HEK293 (cell line): ENCODE results near the gene PUM2.

ENCODE experiments used
- AEBP2 ChIP-seq: fragments of 450-650 bp; formaldehyde crosslinking; IDR thresholded peaks from 2 replicates; pipeline ENCODE4 v1.5.1; 2016; ENCODE audit warnings: missing biosample characterization, missing genetic modification characterization, borderline replicate concordance
- KLF7 ChIP-seq: fragments of 450-650 bp; formaldehyde crosslinking; IDR thresholded peaks from 2 replicates; pipeline ENCODE4 v1.5.1; 2016; ENCODE audit warnings: missing biosample characterization, missing genetic modification characterization, borderline replicate concordance
- TCF7L2 ChIP-seq: IDR thresholded peaks from 2 replicates; pipeline ENCODE4 v1.6.1; 2011; ENCODE audit warnings: low read depth, mild to moderate bottlenecking, inconsistent platforms, low read length, moderate library complexity, borderline replicate concordance
- ZFP37 ChIP-seq: fragments of 450-650 bp; formaldehyde crosslinking; IDR thresholded peaks from 2 replicates; pipeline ENCODE4 v1.5.1; 2016; ENCODE audit warnings: missing biosample characterization, missing genetic modification characterization
- ZNF140 ChIP-seq: fragments of 450-650 bp; formaldehyde crosslinking; IDR thresholded peaks from 2 replicates; pipeline ENCODE4 v1.5.1; 2016; ENCODE audit warnings: missing biosample characterization, missing genetic modification characterization
- ZNF19 ChIP-seq: fragments of 450-650 bp; formaldehyde crosslinking; IDR thresholded peaks from 2 replicates; pipeline ENCODE4; 2016; ENCODE audit warnings: missing biosample characterization, missing genetic modification characterization, low read depth
- ZNF274 ChIP-seq, 2 experiments: fragments of 200-500 bp in 1 of 2; fragments of 450-650 bp in 1 of 2; sonication (Bioruptor generic) in 1 of 2; formaldehyde crosslinking in 1 of 2; IDR thresholded peaks; 2 replicates each; pipeline versions ENCODE4 v1.5.1 to v1.6.1; 2014 to 2016; ENCODE audit warnings: borderline replicate concordance in 1 of 2, inconsistent platforms in 1 of 2, low read length in 1 of 2, missing biosample characterization in 1 of 2, missing genetic modification characterization in 1 of 2
- ZNF580 ChIP-seq: fragments of 450-650 bp; formaldehyde crosslinking; IDR thresholded peaks from 2 replicates; pipeline ENCODE4 v1.5.1; 2016; ENCODE audit warnings: missing biosample characterization, missing genetic modification characterization
- TF ChIP-seq, protein P1 (sequence below): fragments of 450-650 bp; formaldehyde crosslinking; IDR thresholded peaks from 2 replicates; pipeline ENCODE4 v1.5.1; 2016; ENCODE audit warnings: missing biosample characterization, missing genetic modification characterization
- TF ChIP-seq, protein P2 (sequence below): fragments of 450-650 bp; formaldehyde crosslinking; IDR thresholded peaks from 2 replicates; pipeline ENCODE4 v1.5.1; 2016; ENCODE audit warnings: missing biosample characterization, missing genetic modification characterization, low read depth
- TF ChIP-seq, protein P3 (sequence below): sonication (generic); formaldehyde crosslinking; IDR thresholded peaks from 2 replicates; pipeline ENCODE4 v1.8.1; 2022; ENCODE audit warnings: mild to moderate bottlenecking, moderate library complexity, missing genetic modification reagents

GRCh38 chr2:20201671-20202070 lies 149.0 kb downstream of the PUM2 start:
- TF ChIP-seq, protein P1, sequence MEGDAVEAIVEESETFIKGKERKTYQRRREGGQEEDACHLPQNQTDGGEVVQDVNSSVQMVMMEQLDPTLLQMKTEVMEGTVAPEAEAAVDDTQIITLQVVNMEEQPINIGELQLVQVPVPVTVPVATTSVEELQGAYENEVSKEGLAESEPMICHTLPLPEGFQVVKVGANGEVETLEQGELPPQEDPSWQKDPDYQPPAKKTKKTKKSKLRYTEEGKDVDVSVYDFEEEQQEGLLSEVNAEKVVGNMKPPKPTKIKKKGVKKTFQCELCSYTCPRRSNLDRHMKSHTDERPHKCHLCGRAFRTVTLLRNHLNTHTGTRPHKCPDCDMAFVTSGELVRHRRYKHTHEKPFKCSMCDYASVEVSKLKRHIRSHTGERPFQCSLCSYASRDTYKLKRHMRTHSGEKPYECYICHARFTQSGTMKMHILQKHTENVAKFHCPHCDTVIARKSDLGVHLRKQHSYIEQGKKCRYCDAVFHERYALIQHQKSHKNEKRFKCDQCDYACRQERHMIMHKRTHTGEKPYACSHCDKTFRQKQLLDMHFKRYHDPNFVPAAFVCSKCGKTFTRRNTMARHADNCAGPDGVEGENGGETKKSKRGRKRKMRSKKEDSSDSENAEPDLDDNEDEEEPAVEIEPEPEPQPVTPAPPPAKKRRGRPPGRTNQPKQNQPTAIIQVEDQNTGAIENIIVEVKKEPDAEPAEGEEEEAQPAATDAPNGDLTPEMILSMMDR (tag by site-specific recombination), result no peak
- TF ChIP-seq TCF7L2 (no peak), KLF7 (tag by site-specific recombination) (no peak), ZNF580 (tag by site-specific recombination) (no peak), AEBP2 (tag by site-specific recombination) (no peak), ZFP37 (tag by site-specific recombination) (no peak), ZNF274 (IDR thresholded peaks at IDR 0.05; ENCODE audit: low read length) (no peak), ZNF274 (tag by site-specific recombination; IDR thresholded peaks at IDR 0.05; ENCODE audit: borderline replicate concordance) (no peak), ZNF140 (tag by site-specific recombination) (no peak), ZNF19 (no peak)
- TF ChIP-seq, protein P2, sequence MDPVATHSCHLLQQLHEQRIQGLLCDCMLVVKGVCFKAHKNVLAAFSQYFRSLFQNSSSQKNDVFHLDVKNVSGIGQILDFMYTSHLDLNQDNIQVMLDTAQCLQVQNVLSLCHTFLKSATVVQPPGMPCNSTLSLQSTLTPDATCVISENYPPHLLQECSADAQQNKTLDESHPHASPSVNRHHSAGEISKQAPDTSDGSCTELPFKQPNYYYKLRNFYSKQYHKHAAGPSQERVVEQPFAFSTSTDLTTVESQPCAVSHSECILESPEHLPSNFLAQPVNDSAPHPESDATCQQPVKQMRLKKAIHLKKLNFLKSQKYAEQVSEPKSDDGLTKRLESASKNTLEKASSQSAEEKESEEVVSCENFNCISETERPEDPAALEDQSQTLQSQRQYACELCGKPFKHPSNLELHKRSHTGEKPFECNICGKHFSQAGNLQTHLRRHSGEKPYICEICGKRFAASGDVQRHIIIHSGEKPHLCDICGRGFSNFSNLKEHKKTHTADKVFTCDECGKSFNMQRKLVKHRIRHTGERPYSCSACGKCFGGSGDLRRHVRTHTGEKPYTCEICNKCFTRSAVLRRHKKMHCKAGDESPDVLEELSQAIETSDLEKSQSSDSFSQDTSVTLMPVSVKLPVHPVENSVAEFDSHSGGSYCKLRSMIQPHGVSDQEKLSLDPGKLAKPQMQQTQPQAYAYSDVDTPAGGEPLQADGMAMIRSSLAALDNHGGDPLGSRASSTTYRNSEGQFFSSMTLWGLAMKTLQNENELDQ (tag by site-specific recombination), result no peak
- TF ChIP-seq, protein P3, sequence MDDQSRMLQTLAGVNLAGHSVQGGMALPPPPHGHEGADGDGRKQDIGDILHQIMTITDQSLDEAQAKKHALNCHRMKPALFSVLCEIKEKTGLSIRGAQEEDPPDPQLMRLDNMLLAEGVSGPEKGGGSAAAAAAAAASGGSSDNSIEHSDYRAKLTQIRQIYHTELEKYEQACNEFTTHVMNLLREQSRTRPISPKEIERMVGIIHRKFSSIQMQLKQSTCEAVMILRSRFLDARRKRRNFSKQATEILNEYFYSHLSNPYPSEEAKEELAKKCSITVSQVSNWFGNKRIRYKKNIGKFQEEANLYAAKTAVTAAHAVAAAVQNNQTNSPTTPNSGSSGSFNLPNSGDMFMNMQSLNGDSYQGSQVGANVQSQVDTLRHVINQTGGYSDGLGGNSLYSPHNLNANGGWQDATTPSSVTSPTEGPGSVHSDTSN (CRISPR knock-in tag), result no peak
